ENCODE data around the gene ATF6B. TPM values are rescaled to one million over a fixed set of nuclear protein-coding genes. Genes with fewer than 3 reads are reported as not detected.
A peak's percentile ranks its signal among the peaks of the same experiment; 100 is the strongest.

ATF6B gene
- total and polyA plus RNA-seq, 2 of the 13 experiments (the other 11 are each of a cell fraction or from before 2014, with no cell fraction given) = 18.1 to 44.0 TPM

GRCh38 chr6:32153564-32154513 lies 25.8 kb upstream of the ATF6B start, which contains the start of gene PPT2 (continued):
- TF ChIP-seq ZNF18 (CRISPR knock-in tag; IDR thresholded peaks at IDR 0.05; ENCODE audit: insufficient replicate concordance) (peak; percentile 31), MBNL3 (CRISPR knock-in tag; conservative IDR thresholded peaks at IDR 0.05) (no peak), ZNF513 (CRISPR knock-in tag; conservative IDR thresholded peaks at IDR 0.05) (no peak), NR1H2 (CRISPR knock-in tag; IDR thresholded peaks at IDR 0.05; ENCODE audit: borderline replicate concordance, low read depth) (no peak), ZNF724P (CRISPR knock-in tag; IDR thresholded peaks at IDR 0.05; ENCODE audit: borderline replicate concordance) (no peak), ZNF761 (CRISPR knock-in tag; conservative IDR thresholded peaks at IDR 0.05) (no peak; the same call in 1 of the 2 replicates), CHD2 (IDR thresholded peaks at IDR 0.05; ENCODE audit: low read depth, low read length) (peak; percentile 90), NR0B2 (CRISPR knock-in tag; IDR thresholded peaks at IDR 0.05) (no peak), GABPA (IDR thresholded peaks at IDR 0.05; ENCODE audit: low read depth, low read length) (peak; percentile 74), GABPA (CRISPR knock-in tag; IDR thresholded peaks at IDR 0.05; ENCODE audit: low read depth) (peak; percentile 95), HDAC6 (IDR thresholded peaks at IDR 0.05; ENCODE audit: low read depth, low read length) (no peak), PITX1 (CRISPR knock-in tag; IDR thresholded peaks at IDR 0.05) (no peak; the same call in 1 of the 2 replicates), ZNF883 (CRISPR knock-in tag; IDR thresholded peaks at IDR 0.05; ENCODE audit: not compliant biosample characterization) (peak; percentile 27), ARID3A (IDR thresholded peaks at IDR 0.05; ENCODE audit: low read depth, low read length) (no peak), CEBPB (IDR thresholded peaks at IDR 0.05; ENCODE audit: borderline replicate concordance, low read depth, low read length) (0 out of 2 replicates have a peak, but pooled peaks have one; percentile 1), ZSCAN25 (CRISPR knock-in tag; IDR thresholded peaks at IDR 0.05) (no peak), ZNF687 (CRISPR knock-in tag; IDR thresholded peaks at IDR 0.05) (peak; percentile 90), SP1 (IDR thresholded peaks at IDR 0.05) (no peak), SP1 (CRISPR knock-in tag; IDR thresholded peaks at IDR 0.05) (peak; percentile 77)

All from HepG2 (cell line).